ENCODE data around the gene MGLL.

DNA sequence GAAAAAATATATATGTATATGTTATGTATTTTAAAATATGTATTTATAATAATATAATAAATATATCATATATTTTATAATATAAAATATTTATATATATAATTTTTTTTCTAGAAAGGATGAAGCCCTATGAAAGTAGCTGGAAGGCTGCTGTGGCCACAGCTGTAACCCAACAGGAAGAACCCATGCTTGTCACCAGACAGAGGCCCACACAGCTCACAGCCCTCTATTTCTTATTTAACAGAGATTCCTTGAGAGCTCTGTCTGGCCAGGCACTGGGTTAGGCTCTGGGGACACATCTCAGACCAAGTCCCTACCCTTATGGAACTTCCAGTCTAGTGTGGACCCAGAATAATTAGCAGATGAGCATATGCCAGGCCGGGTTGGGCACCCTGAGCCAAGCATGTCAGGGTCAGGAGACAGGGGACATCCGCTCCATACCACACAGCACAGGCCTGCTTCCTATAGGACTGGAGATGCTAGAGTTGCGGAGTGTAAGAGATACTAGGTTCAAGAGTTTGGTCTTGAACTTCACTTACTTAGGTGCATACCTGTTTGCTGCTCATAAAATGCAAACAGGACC lies 20.5 kb downstream of the MGLL start:
- TF ChIP-seq, protein P1, sequence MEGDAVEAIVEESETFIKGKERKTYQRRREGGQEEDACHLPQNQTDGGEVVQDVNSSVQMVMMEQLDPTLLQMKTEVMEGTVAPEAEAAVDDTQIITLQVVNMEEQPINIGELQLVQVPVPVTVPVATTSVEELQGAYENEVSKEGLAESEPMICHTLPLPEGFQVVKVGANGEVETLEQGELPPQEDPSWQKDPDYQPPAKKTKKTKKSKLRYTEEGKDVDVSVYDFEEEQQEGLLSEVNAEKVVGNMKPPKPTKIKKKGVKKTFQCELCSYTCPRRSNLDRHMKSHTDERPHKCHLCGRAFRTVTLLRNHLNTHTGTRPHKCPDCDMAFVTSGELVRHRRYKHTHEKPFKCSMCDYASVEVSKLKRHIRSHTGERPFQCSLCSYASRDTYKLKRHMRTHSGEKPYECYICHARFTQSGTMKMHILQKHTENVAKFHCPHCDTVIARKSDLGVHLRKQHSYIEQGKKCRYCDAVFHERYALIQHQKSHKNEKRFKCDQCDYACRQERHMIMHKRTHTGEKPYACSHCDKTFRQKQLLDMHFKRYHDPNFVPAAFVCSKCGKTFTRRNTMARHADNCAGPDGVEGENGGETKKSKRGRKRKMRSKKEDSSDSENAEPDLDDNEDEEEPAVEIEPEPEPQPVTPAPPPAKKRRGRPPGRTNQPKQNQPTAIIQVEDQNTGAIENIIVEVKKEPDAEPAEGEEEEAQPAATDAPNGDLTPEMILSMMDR (conservative IDR thresholded peaks at IDR 0.05 in 1 of 2, IDR thresholded peaks at IDR 0.05 in 1 of 2; ENCODE audit: extremely low read depth in 1 of 2, insufficient read depth in 1 of 2, low read depth in 1 of 2, low read length in 2 of 2), result no peak
- TF ChIP-seq EZH2 (IDR thresholded peaks at IDR 0.05; ENCODE audit: borderline replicate concordance, low read length), result no peak
